WTC11 (cell line): ENCODE measurements around the gene OTUD7B. TPM values are rescaled to one million over a fixed set of nuclear protein-coding genes. Genes with fewer than 3 reads are reported as not detected.

ENCODE experiments used
- ATAC-seq: fragments of 200-7000 bp; cut with Tn5 transposase; 2 replicates; pipeline ENCODE4 v1.10.0; 2021; ENCODE audit warnings: mild to moderate bottlenecking, moderate library complexity
- CTCF ChIA-PET: fragments of 300-600 bp; sonication (Branson Sonifier 250); formaldehyde crosslinking; loops from one replicate; lab custom pipeline; 2021; ENCODE audit warnings: antibody characterized with exemption; lab: Charles Lee
- POLR2A ChIA-PET: fragments of 350-600 bp; sonication (Branson Sonifier 250); formaldehyde crosslinking; loops from one replicate; lab custom pipeline; 2021; ENCODE audit warnings: antibody characterized with exemption; lab: Charles Lee
- DNase-seq: peaks from one replicate; pipeline ENCODE4 v3.0.0; 2021; ENCODE audit warnings: low spot score
- H3K27ac Mint-ChIP-seq: 2 replicates; pipeline ENCODE4 v1.8.0; 2021; ENCODE audit warnings: mixed read lengths
- H3K27me3 Mint-ChIP-seq: 2 replicates; pipeline ENCODE4 v1.8.0; 2021; ENCODE audit warnings: low read depth, mild to moderate bottlenecking, moderate library complexity, mixed read lengths
- H3K36me3 Mint-ChIP-seq: 2 replicates; pipeline ENCODE4 v1.8.0; 2021; ENCODE audit warnings: mixed read lengths
- H3K4me1 Mint-ChIP-seq: 2 replicates; pipeline ENCODE4 v1.8.0; 2022; ENCODE audit warnings: mixed read lengths
- H3K4me3 Mint-ChIP-seq: 2 replicates; pipeline ENCODE4 v1.8.0; 2021; ENCODE audit warnings: mild to moderate bottlenecking, moderate library complexity, mixed read lengths
- H3K9me3 Mint-ChIP-seq: 2 replicates; pipeline ENCODE4 v1.8.0; 2021; ENCODE audit warnings: mixed read lengths
- ATF1 ChIP-seq: sonication (generic); formaldehyde crosslinking; IDR thresholded peaks from 2 replicates; pipeline ENCODE4 v1.8.1; 2023; ENCODE audit warnings: mild to moderate bottlenecking, moderate library complexity, missing genetic modification reagents
- ATF2 ChIP-seq: sonication (generic); formaldehyde crosslinking; IDR thresholded peaks from 2 replicates; pipeline ENCODE4 v1.8.1; 2022; ENCODE audit warnings: low read depth, missing genetic modification reagents, borderline replicate concordance
- E2F5 ChIP-seq: sonication (generic); formaldehyde crosslinking; IDR thresholded peaks from 2 replicates; pipeline ENCODE4 v1.8.1; 2022; ENCODE audit warnings: mild to moderate bottlenecking, moderate library complexity, missing genetic modification reagents
- ERG ChIP-seq: fragments of 250-450 bp; sonication (Bioruptor Pico); IDR thresholded peaks from 2 replicates; pipeline ENCODE4 v1.8.0; 2021; ENCODE audit warnings: mild to moderate bottlenecking
- GTF2I ChIP-seq: fragments of 250-450 bp; sonication (Bioruptor Pico); conservative IDR thresholded peaks from 2 replicates; pipeline ENCODE4 v1.4.0; 2021; ENCODE audit warnings: mild to moderate bottlenecking
- NFE2L1 ChIP-seq: sonication (generic); formaldehyde crosslinking; IDR thresholded peaks from 2 replicates; pipeline ENCODE4 v1.8.1; 2023; ENCODE audit warnings: missing genetic modification reagents
- NR2C2 ChIP-seq: sonication (generic); formaldehyde crosslinking; IDR thresholded peaks from 2 replicates; pipeline ENCODE4 v1.8.0; 2022; ENCODE audit warnings: mild to moderate bottlenecking, missing genetic modification reagents
- RELA ChIP-seq: sonication (generic); formaldehyde crosslinking; IDR thresholded peaks from 2 replicates; pipeline ENCODE4 v1.8.1; 2022; ENCODE audit warnings: missing genetic modification reagents, mild to moderate bottlenecking, borderline replicate concordance
- SMAD4 ChIP-seq: sonication (generic); formaldehyde crosslinking; IDR thresholded peaks from 2 replicates; pipeline ENCODE4 v1.8.0; 2022; ENCODE audit warnings: mild to moderate bottlenecking, missing genetic modification reagents
- USF1 ChIP-seq: sonication (generic); formaldehyde crosslinking; IDR thresholded peaks from 2 replicates; pipeline ENCODE4 v1.8.0; 2022; ENCODE audit warnings: mild to moderate bottlenecking, missing genetic modification reagents
- ZBTB43 ChIP-seq: sonication (generic); formaldehyde crosslinking; IDR thresholded peaks from 2 replicates; pipeline ENCODE4 v1.8.1; 2023; ENCODE audit warnings: mild to moderate bottlenecking, missing genetic modification reagents
- ZNF281 ChIP-seq: sonication (generic); formaldehyde crosslinking; IDR thresholded peaks from 2 replicates; pipeline ENCODE4 v1.8.0; 2023; ENCODE audit warnings: mild to moderate bottlenecking, missing genetic modification reagents
- ZNF532 ChIP-seq: fragments of 250-450 bp; sonication (Bioruptor Pico); IDR thresholded peaks from 2 replicates; pipeline ENCODE4 v1.9.0; 2021; ENCODE audit warnings: mild to moderate bottlenecking, borderline replicate concordance
- total RNA-seq: library from RNA; stranded (reverse); gene quantifications from 3 replicates; pipeline ENCODE4 v1.2.3, GENCODE V29; 2021

OTUD7B gene
- total RNA-seq, 1 experiment from 2014 or later: 21.0 TPM

GRCh38 chr1:150024156-150024555 lies 13.6 kb upstream of the OTUD7B start (continued):
- no peak for TF ChIP-seq ZBTB43 (CRISPR knock-in tag)
- TF ChIP-seq, all 79 proteins: peak for 0

GRCh38 chr1:150022357-150022756 lies 11.8 kb upstream of the OTUD7B start:
- Mint-ChIP-seq H3K27ac (peak overlapping the region; percentile 88; the same call in 1 of the 2 replicates), H3K4me3 (no peak overlapping the region), H3K4me1 (peaks cover 19% of the 10 kb centered on the region), H3K36me3 (no peaks in the 10 kb centered on the region), H3K9me3 (no peaks in the 10 kb centered on the region), H3K27me3 (no peaks in the 10 kb centered on the region; the same call in 1 of the 2 replicates)
- DNase-seq (peak; percentile 19), ATAC-seq (peak; percentile 80)
- ChIA-PET CTCF (interaction anchor here (0.6 to 2.0 kb wide), 4 partner anchors 8 to 165 kb away, joined by 3 to 7 read pairs (median 5); no protein-coding TSS in a partner anchor), POLR2A (no interaction called here)
- TF ChIP-seq USF1 (CRISPR knock-in tag): no peak

GRCh38 chr1:150021191-150021694 lies 10.7 kb upstream of the OTUD7B start:
- Mint-ChIP-seq H3K4me1 (peaks cover 22% of the 10 kb centered on the region), H3K4me3 (no peak overlapping the region), H3K27me3 (no peaks in the 10 kb centered on the region; the same call in 1 of the 2 replicates), H3K9me3 (no peaks in the 10 kb centered on the region), H3K27ac (peak overlapping the region; percentile 43), H3K36me3 (no peaks in the 10 kb centered on the region)
- ChIA-PET CTCF (interaction anchor here (2.0 kb wide), 1 partner anchor 166 kb away, joined by 7 read pairs; no protein-coding TSS in a partner anchor), POLR2A (no interaction called here)
- no peak for TF ChIP-seq ATF2 (CRISPR knock-in tag)
- ATAC-seq (no peak), DNase-seq (no peak)

- CTCF ChIA-PET: interaction anchor here (2.0 kb wide), 1 partner anchor 166 kb away, joined by 7 read pairs; no protein-coding TSS in a partner anchor
- ATAC-seq (no peak), DNase-seq (no peak)
- TF ChIP-seq NR2C2 (CRISPR knock-in tag) (no peak), ERG (CRISPR knock-in tag) (no peak), E2F5 (CRISPR knock-in tag) (no peak), NFE2L1 (CRISPR knock-in tag) (no peak), ATF1 (CRISPR knock-in tag) (no peak), RELA (no peak)
- H3K27me3 Mint-ChIP-seq: no peaks in the 10 kb centered on the region; the same call in 1 of the 2 replicates
- no peaks in the 10 kb centered on the region for H3K9me3 Mint-ChIP-seq
- no peak overlapping the region for H3K27ac Mint-ChIP-seq
- no peak overlapping the region for H3K4me3 Mint-ChIP-seq
- peaks cover 22% of the 10 kb centered on the region for H3K4me1 Mint-ChIP-seq
- POLR2A ChIA-PET: no interaction called here
- no peaks in the 10 kb centered on the region for H3K36me3 Mint-ChIP-seq
Measured at GRCh38 chr1:150020711-150021110, 10.2 kb upstream of the OTUD7B start.

GRCh38 chr1:150018165-150018564 lies 7.6 kb upstream of the OTUD7B start:
- Mint-ChIP-seq H3K36me3 (no peaks in the 10 kb centered on the region), H3K9me3 (no peaks in the 10 kb centered on the region), H3K27me3 (no peaks in the 10 kb centered on the region; the same call in 1 of the 2 replicates), H3K4me3 (no peak overlapping the region), H3K27ac (no peak overlapping the region), H3K4me1 (peaks cover 22% of the 10 kb centered on the region)
- DNase-seq: no peak
- no peak for ATAC-seq
- POLR2A ChIA-PET: no interaction called here
- CTCF ChIA-PET: interaction anchor here (0.9 to 1.3 kb wide), 2 partner anchors 9 to 169 kb away, joined by 3 read pairs; no protein-coding TSS in a partner anchor
- TF ChIP-seq ZNF532 (CRISPR knock-in tag) (no peak), SMAD4 (CRISPR knock-in tag) (no peak), ZNF281 (CRISPR knock-in tag) (no peak), GTF2I (CRISPR knock-in tag) (no peak)
